H1 (cell line): ENCODE data around the gene CMIP. TPM values are rescaled to one million over a fixed set of nuclear protein-coding genes. Genes with fewer than 3 reads are reported as not detected.

ENCODE experiments used
- CTCF ChIA-PET: fragments of 300-600 bp; sonication (Branson Sonifier 250); formaldehyde crosslinking; loops from one replicate; lab custom pipeline; 2021; ENCODE audit not compliant: partially characterized antibody; lab: Charles Lee
- POLR2A ChIA-PET: fragments of 300-600 bp; sonication (Branson Sonifier 250); formaldehyde crosslinking; loops from one replicate; lab custom pipeline; 2021; ENCODE audit warnings: inconsistent platforms; ENCODE audit not compliant: partially characterized antibody; lab: Charles Lee
- DNase-seq, 2 experiments: peaks; one replicate each; pipeline versions ENCODE4 v3.0.0 to v3.0.0-alpha.2; 2010 to 2022; ENCODE audit warnings: low spot score in 2 of 2, low read depth in 1 of 2, mixed read lengths in 1 of 2
- FAIRE-seq: peaks from 2 replicates; lab custom pipeline; 2011; peaks lifted over from hg19 to GRCh38; lab: Jason Lieb, UNC
- H2AFZ ChIP-seq: 2 replicates; pipeline ENCODE4 v1.8.1; 2012; ENCODE audit warnings: low read length, inconsistent platforms
- H2AK5ac ChIP-seq: 2 replicates; pipeline ENCODE4 v1.6.1; 2013; ENCODE audit warnings: low read depth, low read length
- H2BK120ac ChIP-seq: replicated peaks from 2 replicates; pipeline ENCODE3; 2013; ENCODE audit warnings: low read depth, low read length, inconsistent platforms
- H2BK12ac ChIP-seq: 2 replicates; pipeline ENCODE4 v1.6.1; 2013; ENCODE audit warnings: low read depth, low read length
- H2BK15ac ChIP-seq: 2 replicates; pipeline ENCODE4 v1.6.1; 2013; ENCODE audit warnings: low read length
- H2BK20ac ChIP-seq: 2 replicates; pipeline ENCODE4 v1.6.1; 2013; ENCODE audit warnings: low read length
- H2BK5ac ChIP-seq: 2 replicates; pipeline ENCODE4 v1.6.1; 2013; ENCODE audit warnings: low read depth, low read length
- H3K14ac ChIP-seq: 2 replicates; pipeline ENCODE4 v1.6.1; 2013; ENCODE audit warnings: inconsistent platforms; ENCODE audit not compliant: insufficient read length
- H3K18ac ChIP-seq: 2 replicates; pipeline ENCODE4 v1.6.1; 2013; ENCODE audit warnings: low read length; ENCODE audit errors: extremely low read depth
- H3K23ac ChIP-seq: 2 replicates; pipeline ENCODE4 v1.6.1; 2013; ENCODE audit warnings: inconsistent platforms; ENCODE audit not compliant: insufficient read length
- H3K23me2 ChIP-seq: 2 replicates; pipeline ENCODE4 v1.6.1; 2013; ENCODE audit warnings: low read depth, low read length
- H3K27ac ChIP-seq: 2 replicates; pipeline ENCODE4 v1.6.1; 2011; ENCODE audit warnings: low read depth, low read length, inconsistent platforms
- H3K27me3 ChIP-seq, 4 experiments: replicated peaks in 1 of 4; 1 replicate in 1 of 4; 2 replicates in 3 of 4; pipeline versions ENCODE4 v1.6.1 to v1.8.1; 2011 to 2013; ENCODE audit warnings: low read length in 3 of 4, mild to moderate bottlenecking in 3 of 4, inconsistent platforms in 2 of 4, mixed read lengths in 2 of 4, moderate library complexity in 1 of 4; ENCODE audit not compliant: control insufficient read depth in 3 of 4, insufficient read depth in 3 of 4; ENCODE audit errors: extremely low read depth in 1 of 4
- H3K36me3 ChIP-seq, 4 experiments: 2 replicates each; pipeline versions ENCODE4 v1.6.1 to v1.8.1; 2011 to 2013; ENCODE audit warnings: mild to moderate bottlenecking in 4 of 4, low read length in 3 of 4, moderate library complexity in 2 of 4, control low read depth in 1 of 4, inconsistent platforms in 1 of 4; ENCODE audit not compliant: insufficient read depth in 4 of 4, control insufficient read depth in 2 of 4
- H3K4ac ChIP-seq: replicated peaks from 2 replicates; pipeline ENCODE3; 2013; ENCODE audit warnings: low read length, low read depth, mixed read lengths, inconsistent platforms; ENCODE audit not compliant: insufficient read length
- H3K4me1 ChIP-seq, 4 experiments: replicated peaks in 1 of 4; 1 replicate in 1 of 4; 2 replicates in 3 of 4; pipeline versions ENCODE4 v1.6.1 to v1.8.1; 2011 to 2013; ENCODE audit warnings: low read length in 3 of 4, inconsistent platforms in 2 of 4, mixed read lengths in 1 of 4; ENCODE audit not compliant: insufficient read depth in 4 of 4, control insufficient read depth in 3 of 4
- H3K4me2 ChIP-seq, 2 experiments: 2 replicates each; pipeline versions ENCODE4 v1.6.1 to v1.8.1; 2011 to 2013; ENCODE audit warnings: low read depth in 2 of 2, low read length in 2 of 2, control low read depth in 1 of 2, inconsistent platforms in 1 of 2, mild to moderate bottlenecking in 1 of 2; ENCODE audit not compliant: insufficient read depth in 1 of 2
- H3K4me3 ChIP-seq, 4 experiments: fragments of 200-600, 300-600 bp in 1 of 4; sonication (generic), shearing (Covaris generic), sonication (Bioruptor Twin) in 1 of 4; 2 replicates each; pipeline versions ENCODE4 v1.5.1 to v1.8.1; 2011 to 2016; ENCODE audit warnings: low read length in 4 of 4, low read depth in 3 of 4, control low read depth in 2 of 4, inconsistent platforms in 2 of 4, mild to moderate bottlenecking in 2 of 4, mixed read lengths in 1 of 4, moderate library complexity in 1 of 4; ENCODE audit not compliant: insufficient read depth in 2 of 4; ENCODE audit errors: extremely low read depth in 1 of 4
- H3K56ac ChIP-seq: replicated peaks from 2 replicates; pipeline ENCODE3; 2013; ENCODE audit warnings: low read depth, mild to moderate bottlenecking, mixed read lengths, low read length, inconsistent platforms; ENCODE audit not compliant: insufficient read length
- H3K79me1 ChIP-seq: 2 replicates; pipeline ENCODE4 v1.6.1; 2013; ENCODE audit warnings: low read depth, low read length, control low read depth
- H3K79me2 ChIP-seq, 2 experiments: 2 replicates each; pipeline versions ENCODE4 v1.6.1 to v1.8.1; 2012 to 2013; ENCODE audit warnings: low read length in 2 of 2, mild to moderate bottlenecking in 2 of 2, inconsistent platforms in 1 of 2; ENCODE audit not compliant: insufficient read depth in 2 of 2, control insufficient read depth in 1 of 2
- H3K9ac ChIP-seq, 4 experiments: replicated peaks in 1 of 4; 1 replicate in 1 of 4; 2 replicates in 3 of 4; pipeline versions ENCODE4 v1.6.1 to v1.8.1; 2011 to 2013; ENCODE audit warnings: low read depth in 3 of 4, low read length in 3 of 4, control low read depth in 2 of 4, mild to moderate bottlenecking in 2 of 4, moderate library complexity in 2 of 4, inconsistent platforms in 1 of 4; ENCODE audit errors: extremely low read depth in 1 of 4
- H3K9me3 ChIP-seq, 2 experiments: 2 replicates each; pipeline versions ENCODE4 v1.6.1 to v1.8.1; 2012 to 2013; ENCODE audit warnings: mild to moderate bottlenecking in 2 of 2, moderate library complexity in 2 of 2, control low read depth in 1 of 2, inconsistent platforms in 1 of 2, low read depth in 1 of 2, low read length in 1 of 2, mixed read lengths in 1 of 2; ENCODE audit not compliant: insufficient read depth in 2 of 2
- H4K20me1 ChIP-seq, 2 experiments: replicated peaks in 1 of 2; 2 replicates each; pipeline versions ENCODE3 to v1.8.1; 2011 to 2013; ENCODE audit warnings: inconsistent platforms in 2 of 2, low read length in 2 of 2, mild to moderate bottlenecking in 1 of 2; ENCODE audit not compliant: insufficient read depth in 2 of 2, control insufficient read depth in 1 of 2
- H4K5ac ChIP-seq: 2 replicates; pipeline ENCODE4 v1.6.1; 2013; ENCODE audit warnings: low read length, low read depth, mixed read lengths, inconsistent platforms; ENCODE audit not compliant: insufficient read length
- H4K8ac ChIP-seq: 2 replicates; pipeline ENCODE4 v1.8.0; 2013; ENCODE audit warnings: mild to moderate bottlenecking, moderate library complexity, low read length, inconsistent platforms; ENCODE audit not compliant: insufficient read depth; ENCODE audit errors: extremely low read depth
- H4K91ac ChIP-seq: replicated peaks from 2 replicates; pipeline ENCODE3; 2013; ENCODE audit warnings: low read length, mixed read lengths, inconsistent platforms; ENCODE audit not compliant: insufficient read length
- CEBPB ChIP-seq: IDR thresholded peaks from 2 replicates; pipeline ENCODE4 v1.6.1; 2012; ENCODE audit warnings: low read depth, low read length
- CREB1 ChIP-seq: IDR thresholded peaks from 2 replicates; pipeline ENCODE4 v1.6.1; 2012; ENCODE audit warnings: inconsistent platforms
- EGR1 ChIP-seq: IDR thresholded peaks from 2 replicates; pipeline ENCODE4 v1.6.1; 2011; ENCODE audit warnings: low read depth, low read length, borderline replicate concordance
- HDAC2 ChIP-seq, 2 experiments: fragments of 300-600 bp in 1 of 2; sonication (generic) in 1 of 2; IDR thresholded peaks; 2 replicates each; pipeline ENCODE4 v1.6.1; 2011 to 2012; ENCODE audit warnings: low read depth in 2 of 2, low read length in 2 of 2, mild to moderate bottlenecking in 2 of 2, moderate library complexity in 2 of 2, borderline replicate concordance in 1 of 2, inconsistent platforms in 1 of 2
- RNF2 ChIP-seq: fragments of 200-900, 300-1000 bp; sonication (generic); IDR thresholded peaks from 2 replicates; pipeline ENCODE4 v1.7.1; 2016; ENCODE audit warnings: borderline replicate concordance, low read depth, mild to moderate bottlenecking, antibody characterized with exemption, low read length; ENCODE audit not compliant: poor library complexity, severe bottlenecking; ENCODE audit errors: missing control alignments
- SAP30 ChIP-seq: fragments of 300-600 bp; sonication (generic); IDR thresholded peaks from 2 replicates; pipeline ENCODE4 v1.7.1; 2012; ENCODE audit warnings: low read length, moderate library complexity, mild to moderate bottlenecking, inconsistent platforms; ENCODE audit not compliant: insufficient read depth, insufficient replicate concordance
- SRF ChIP-seq: IDR thresholded peaks from 2 replicates; pipeline ENCODE4 v1.6.1; 2011; ENCODE audit warnings: mild to moderate bottlenecking, low read depth, low read length, moderate library complexity
- TAF1 ChIP-seq: IDR thresholded peaks from 2 replicates; pipeline ENCODE4 v1.6.1; 2011; ENCODE audit warnings: mild to moderate bottlenecking, low read depth, low read length
- WGBS, 2 experiments: shearing (Covaris generic) in 1 of 2; methylation state at CpG; one replicate each; pipeline versions ENCODE4 v1.1.6 to v1.1.7; 2013 to 2015; ENCODE audit warnings: low lambda C conversion rate in 2 of 2, mixed read lengths in 2 of 2, inconsistent platforms in 1 of 2, low coverage in 1 of 2, missing lambda C conversion rate in 1 of 2; ENCODE audit not compliant: insufficient replicate concordance in 2 of 2, insufficient coverage in 1 of 2, insufficient read length in 1 of 2; ENCODE audit errors: extremely low coverage in 1 of 2, missing lambda C conversion rate in 1 of 2; 5-methylcytosine and 5-hydroxymethylcytosine counted together
- polyA plus RNA-seq, 7 experiments: library from polyadenylated mRNA; depleted of rRNA in 3 of 7; stranded (reverse) in 5 of 7; unstranded in 2 of 7; fragments of >200 nt in 5 of 7; fragments of 200-250 nt in 2 of 7; gene quantifications; 1 replicate in 5 of 7; 2 replicates in 1 of 7; 4 replicates in 1 of 7; pipeline versions ENCODE4 v1.2.1 to v1.2.3, GENCODE V29; 2011 to 2013; ENCODE audit warnings: missing spikeins in 2 of 7, mixed read lengths in 2 of 7
- total RNA-seq: library from RNA; stranded (reverse); fragmentation: NEBNext Ultra II Directional; extraction: Animal tissue kit (Norgen Biotek cat#: 25700); gene quantifications from 2 replicates; pipeline ENCODE4 v1.2.1, GENCODE V29; 2021

Gene CMIP
- total and polyA plus RNA-seq, 2 of the 8 experiments (the other 6 are each of a cell fraction or from before 2014, with no cell fraction given): 7.9 to 53.2 TPM

DNA sequence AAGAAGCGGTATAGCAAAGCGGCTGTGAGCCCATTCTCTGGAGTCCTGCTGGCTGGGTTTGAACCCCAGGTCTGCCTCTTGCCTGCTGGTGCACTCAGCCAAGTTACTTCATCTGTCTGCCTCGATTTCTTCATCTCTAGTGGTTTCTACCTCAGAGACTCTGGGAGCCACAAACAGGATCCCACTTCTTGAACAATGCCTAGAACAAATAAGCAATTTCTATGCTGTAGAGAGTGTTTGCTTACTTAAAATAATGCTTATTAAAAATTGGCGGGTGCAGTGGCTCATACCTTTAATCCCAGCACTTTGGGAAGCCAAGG lies 75.5 kb downstream of the CMIP start:
- ChIA-PET POLR2A (interaction anchor here (0.7 kb wide), 2 partner anchors 135 to 161 kb away, joined by 4 to 6 read pairs; no protein-coding TSS in a partner anchor), CTCF (interaction anchor here (0.7 to 1.4 kb wide), 3 partner anchors 8 to 320 kb away, joined by 3 to 5 read pairs (median 3); no protein-coding TSS in a partner anchor)
- Histone ChIP-seq H3K79me1 (peaks cover 25% of the 10 kb centered on the region), H3K27me3 (no peaks in the 10 kb centered on the region), H2BK20ac (no peak overlapping the region), H3K4me1 (peaks cover 0 to 3% (median 0%) of the 10 kb centered on the region in 4 experiments; a peak in 1 of 7 replicates), H3K56ac (no peak overlapping the region), H3K27ac (no peak overlapping the region), H3K23ac (no peak overlapping the region), H3K9ac (no peak overlapping the region), H4K20me1 (peaks cover 11 to 23% of the 10 kb centered on the region in 2 experiments), H3K4me3 (no peak overlapping the region), H2AFZ (no peak overlapping the region), H3K4me2 (no peak overlapping the region), H3K9me3 (no peaks in the 10 kb centered on the region), H4K5ac (no peak overlapping the region), H2BK5ac (no peak overlapping the region), H3K23me2 (no peaks in the 10 kb centered on the region; the same call in 1 of the 2 replicates), H2BK120ac (no peak overlapping the region), H3K79me2 (peaks cover 0 to 78% of the 10 kb centered on the region in 2 experiments; a peak in 2 of 4 replicates), H3K36me3 (peaks cover 0 to 4% (median 2%) of the 10 kb centered on the region in 4 experiments; a peak in 1 of 8 replicates), H2AK5ac (no peak overlapping the region), H2BK12ac (no peak overlapping the region), H4K8ac (peak overlapping the region; percentile 29; the same call in 1 of the 2 replicates), H3K14ac (no peak overlapping the region), H3K18ac (no peak overlapping the region), H4K91ac (no peak overlapping the region), H3K4ac (no peak overlapping the region), H2BK15ac (no peak overlapping the region)
- 87% methylated on average over 4 of the region's 4 CpGs; no CpG with 5 or more reads in 1 of the 2 experiments for WGBS, 2 experiments
- FAIRE-seq (no peak), DNase-seq (no peak)
- TF ChIP-seq HDAC2 (IDR thresholded peaks at IDR 0.05; ENCODE audit: borderline replicate concordance in 1 of 2, low read depth in 2 of 2, low read length in 2 of 2): no peak
- TF ChIP-seq CREB1: no peak
- no peak for TF ChIP-seq SAP30
- no peak for TF ChIP-seq CEBPB
- TF ChIP-seq SRF: no peak
- TF ChIP-seq EGR1: no peak
- no peak for TF ChIP-seq TAF1
- TF ChIP-seq RNF2: no peak
